SIG-M5 treated with dmso at 0.1 percent for 504 hours (cell line): ENCODE measurements around the gene WNK1.
"Not testable (repeated sequence)": the region's sequence is repeated elsewhere in the genome, so short reads cannot be mapped to it uniquely, and the experiment has no call there.

ENCODE experiments used
- DNase-seq: peaks from one replicate; lab custom pipeline; 2025; ENCODE audit not compliant: unreplicated experiment; lab: John Stamatoyannopoulos, UW

The WNK1 gene

DNA sequence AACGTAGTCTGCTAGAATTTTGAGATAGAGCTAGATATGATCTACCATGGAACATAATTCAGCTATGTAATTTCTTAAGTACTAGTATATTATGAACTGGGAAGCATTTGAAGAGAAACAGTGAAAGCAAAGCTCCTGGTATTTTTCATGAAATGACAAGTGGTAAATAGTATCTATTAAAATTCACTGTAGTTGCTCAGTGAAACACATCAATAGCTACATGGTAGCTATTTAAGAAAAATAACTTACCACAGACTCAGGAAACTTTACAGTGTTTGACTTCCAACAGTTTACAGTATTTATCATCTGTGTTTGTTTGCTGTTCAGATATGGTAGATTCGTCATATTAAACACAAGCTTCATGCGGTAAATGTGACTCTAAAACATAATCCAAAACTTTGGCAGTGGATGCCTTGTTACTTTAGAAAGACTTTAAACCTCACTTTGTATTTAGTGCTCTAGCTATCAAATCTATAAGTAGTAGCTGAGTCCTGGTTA lies 25.2 kb downstream of the WNK1 start:
- DNase-seq = no peak

DNA sequence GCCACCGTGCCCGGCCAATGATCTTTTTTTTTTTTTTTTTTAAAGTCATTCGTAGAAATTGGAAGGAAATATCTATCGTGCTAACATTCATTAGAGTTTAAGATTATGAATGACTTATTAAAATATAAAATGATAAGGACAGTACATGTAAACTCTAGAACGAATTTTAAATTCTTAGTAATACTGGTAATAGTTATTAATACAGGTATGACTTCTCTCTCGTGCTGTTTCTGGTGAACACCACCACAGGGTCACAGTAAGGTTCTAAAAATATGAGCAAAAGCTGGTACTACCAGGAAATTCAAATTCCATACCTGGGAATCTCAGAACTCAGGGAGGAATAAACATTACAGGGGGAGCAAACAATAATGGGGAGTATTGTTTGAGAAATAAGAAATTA lies 26.2 kb downstream of the WNK1 start:
- no peak for DNase-seq

- peak; percentile 28 for DNase-seq
These were observed 27.7 kb downstream of the WNK1 start for GRCh38 chr12:779745-780734.

- DNase-seq = no peak
These were observed 28.5 kb downstream of the WNK1 start for GRCh38 chr12:780750-781379.

DNA sequence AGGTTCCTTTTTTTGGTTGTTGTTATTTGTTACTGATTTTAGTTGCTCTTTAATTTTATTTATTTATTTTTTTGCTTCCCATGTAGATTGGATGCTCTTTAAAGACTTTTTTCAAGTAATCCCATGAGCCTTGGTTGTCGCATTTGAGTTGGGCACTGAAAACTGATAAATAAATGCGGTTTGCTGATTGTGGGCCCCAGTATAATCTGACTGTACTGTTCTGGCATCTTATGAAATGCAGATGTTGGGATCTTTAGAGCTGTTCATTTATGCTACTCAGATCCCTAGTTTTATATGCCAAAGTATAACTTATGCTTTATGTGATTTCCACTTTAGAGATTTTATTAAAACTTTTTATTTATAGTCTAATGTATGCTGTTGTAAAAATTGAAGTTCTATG lies 33.3 kb downstream of the WNK1 start:
- no peak for DNase-seq

DNA sequence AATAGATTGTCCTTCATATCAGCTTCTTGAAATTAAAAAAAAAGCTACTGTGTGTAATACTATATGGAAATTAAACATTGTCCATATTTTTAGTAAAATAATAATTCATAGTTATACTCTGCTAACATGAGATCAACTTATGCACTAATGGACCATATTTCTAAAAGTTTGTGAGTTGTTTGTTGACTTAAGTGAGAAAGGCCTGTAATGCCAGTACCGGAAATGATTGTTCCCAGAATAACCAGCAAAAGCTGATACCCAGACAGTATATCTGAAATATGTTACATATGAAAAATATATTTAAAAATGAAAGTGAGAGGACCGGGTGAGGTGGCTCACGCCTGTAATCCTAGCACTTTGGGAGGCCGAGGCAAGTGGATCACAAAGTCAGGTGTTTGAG lies 35.9 kb downstream of the WNK1 start:
- no peak for DNase-seq

GRCh38 chr12:788762-789161 lies 36.4 kb downstream of the WNK1 start:
- not testable (repeated sequence) for DNase-seq

- no peak for DNase-seq
These were observed 37.6 kb downstream of the WNK1 start for GRCh38 chr12:789852-790563.

- no peak for DNase-seq
These were observed 38.2 kb downstream of the WNK1 start for GRCh38 chr12:790608-791007.

- no peak for DNase-seq
These were observed 40.7 kb downstream of the WNK1 start for GRCh38 chr12:793037-793436.

- no peak for DNase-seq
These were observed 41.3 kb downstream of the WNK1 start for GRCh38 chr12:793711-794110.

DNA sequence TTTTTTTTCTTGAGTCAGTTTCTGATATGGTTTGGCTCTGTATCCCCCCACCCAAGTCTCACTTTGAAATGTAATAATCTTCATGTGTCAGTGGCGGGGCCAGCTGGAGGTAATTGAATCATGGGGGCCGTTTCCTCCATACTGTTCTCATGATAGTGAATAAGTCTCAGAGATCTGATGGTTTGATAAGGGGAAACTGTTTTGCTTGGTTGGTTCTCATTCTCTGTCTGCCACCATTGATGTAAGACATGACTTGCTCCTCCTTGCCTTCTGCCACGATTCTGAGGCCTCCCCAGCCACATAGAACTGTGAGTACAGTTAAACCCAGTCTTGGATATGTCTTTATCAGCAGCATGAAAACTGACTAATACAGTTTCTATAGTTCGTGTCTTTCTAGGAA lies 42.9 kb downstream of the WNK1 start:
- no peak for DNase-seq

GRCh38 chr12:800401-800800 lies 48.0 kb downstream of the WNK1 start:
- DNase-seq = no peak

- DNase-seq = no peak
These were observed 50.1 kb downstream of the WNK1 start for GRCh38 chr12:802242-803120.

- DNase-seq = peak; percentile 44
These were observed 52.7 kb downstream of the WNK1 start for GRCh38 chr12:805022-805632.

- DNase-seq = no peak
These were observed 53.9 kb downstream of the WNK1 start for GRCh38 chr12:806200-806791.

DNA sequence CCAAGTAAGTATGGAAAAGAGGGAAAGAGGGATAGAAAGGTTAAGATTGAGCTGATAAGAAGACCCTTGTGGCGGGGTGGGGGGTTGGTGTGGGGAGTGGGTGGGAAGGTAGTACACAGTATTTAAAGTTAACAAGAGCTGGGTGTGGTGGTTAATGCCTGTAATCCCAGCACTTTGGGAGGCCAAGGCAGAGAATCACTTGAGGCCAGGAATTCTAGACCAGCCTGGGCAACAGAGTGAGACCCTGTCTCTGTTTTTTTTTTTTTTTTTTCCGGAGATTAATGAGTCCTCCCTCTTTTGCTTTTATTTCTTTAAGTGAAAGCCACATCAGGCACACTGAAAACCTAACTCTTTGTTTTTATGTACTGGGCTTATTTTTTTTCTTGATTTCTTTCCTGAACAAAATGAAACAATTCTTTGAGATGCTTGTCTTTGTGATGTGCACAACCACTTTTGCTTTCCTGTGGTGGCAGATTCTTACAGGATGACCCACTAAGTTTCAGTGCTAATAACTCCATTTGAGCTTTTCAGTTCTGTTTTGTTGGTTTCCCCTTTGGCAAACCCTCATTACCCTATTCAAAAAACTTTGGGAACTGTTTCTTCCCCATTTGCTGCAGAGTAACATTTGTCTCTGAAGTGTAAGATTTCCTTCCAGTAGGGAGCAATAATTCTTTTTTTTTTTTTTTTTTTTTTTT lies 54.8 kb downstream of the WNK1 start:
- peak; percentile 31 for DNase-seq

- DNase-seq = no peak
These were observed 57.7 kb downstream of the WNK1 start for GRCh38 chr12:810116-810515.
